NOMO-1 (cell line): ENCODE results near the gene SULT4A1.

Source experiments
- DNase-seq, 2 experiments: peaks; one replicate each; lab custom pipeline; 2025; ENCODE audit not compliant: unreplicated experiment in 2 of 2; lab: John Stamatoyannopoulos, UW

The SULT4A1 gene

DNA sequence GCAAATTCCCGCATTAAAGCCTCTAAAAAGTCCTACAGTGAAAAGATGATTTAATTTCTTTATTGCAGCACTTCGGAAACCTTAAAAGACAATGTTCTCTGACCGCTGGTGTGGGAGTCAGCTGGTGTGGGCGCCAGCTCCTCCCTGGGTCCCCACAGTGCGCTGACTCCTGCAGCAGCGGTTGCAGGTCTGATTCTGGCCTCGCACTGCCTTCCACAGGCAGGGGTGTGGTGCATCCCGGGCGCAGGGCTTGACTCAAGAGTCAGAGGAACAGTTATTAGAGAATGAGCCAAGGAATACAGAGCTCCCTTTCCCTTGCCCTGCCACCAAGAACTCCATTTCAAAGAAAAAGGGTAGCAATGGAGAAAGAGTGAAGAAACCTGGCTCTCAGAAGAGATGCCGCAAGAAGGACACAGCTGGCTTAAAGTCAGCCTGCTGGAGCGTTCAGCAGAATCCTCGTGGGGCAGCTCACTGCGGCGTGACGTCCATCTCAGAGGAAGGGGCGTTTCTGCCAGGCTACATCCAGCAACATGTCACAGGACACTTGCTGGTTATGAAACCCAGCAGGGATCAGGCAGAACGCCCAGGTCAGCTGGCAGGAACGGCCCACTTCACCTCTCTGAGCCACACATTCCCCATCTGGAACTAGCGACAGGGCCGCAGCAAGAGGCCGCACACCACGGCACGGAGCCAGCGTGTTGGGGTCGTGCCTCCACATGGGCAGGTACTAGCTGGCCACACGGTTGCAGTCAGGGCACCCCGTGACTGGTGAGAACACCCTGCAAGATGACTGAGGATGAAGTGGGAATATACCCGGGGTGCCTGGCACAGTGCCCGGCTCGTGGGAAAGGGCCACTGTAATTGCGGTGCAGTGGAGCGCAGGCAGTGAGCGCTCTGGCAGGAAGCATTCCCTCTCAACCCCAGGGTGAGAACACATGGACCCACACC, 32.1 kb downstream of the SULT4A1 start:
- no peak for DNase-seq

DNA sequence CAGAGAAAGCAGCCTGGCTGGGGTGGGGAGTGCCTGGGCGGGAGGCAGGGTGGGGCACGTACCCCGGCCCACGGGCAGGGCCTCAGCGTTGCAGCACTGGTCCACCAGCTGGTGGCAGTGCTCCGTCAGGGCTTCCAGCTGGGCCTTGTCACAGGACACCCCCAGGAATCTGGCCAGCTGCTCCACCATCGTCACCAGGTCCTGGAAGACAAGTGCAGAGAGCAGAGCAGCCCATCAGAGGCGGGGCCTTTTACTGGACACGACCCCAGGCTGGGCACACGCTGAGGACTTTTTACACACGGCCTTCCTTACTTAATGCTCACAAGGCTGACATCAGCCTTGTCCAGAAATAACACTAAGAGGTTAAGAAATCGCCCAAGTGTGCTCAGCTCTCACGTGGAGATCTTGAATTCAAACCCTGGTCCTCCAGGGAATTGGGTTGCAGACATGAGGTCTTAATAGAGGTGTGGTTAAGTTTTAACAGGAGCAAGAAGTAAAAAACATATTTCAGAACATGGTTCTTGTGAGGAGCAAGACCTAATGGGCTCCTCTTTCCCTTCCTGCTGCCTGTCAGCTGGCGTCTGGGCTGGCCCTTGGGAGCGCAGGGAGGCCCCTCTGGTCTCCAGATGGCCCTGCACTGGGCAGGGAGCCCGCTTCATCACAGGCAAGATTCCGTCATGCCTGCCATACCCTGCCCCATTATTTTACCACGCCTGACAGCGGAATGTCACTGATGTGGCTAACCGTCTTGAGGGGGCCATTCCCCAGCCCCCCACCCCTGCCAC, 33.1 kb downstream of the SULT4A1 start:
- no peak for DNase-seq

GRCh38 chr22:43828725-43828997, 33.7 kb downstream of the SULT4A1 start:
- DNase-seq: no peak

DNA sequence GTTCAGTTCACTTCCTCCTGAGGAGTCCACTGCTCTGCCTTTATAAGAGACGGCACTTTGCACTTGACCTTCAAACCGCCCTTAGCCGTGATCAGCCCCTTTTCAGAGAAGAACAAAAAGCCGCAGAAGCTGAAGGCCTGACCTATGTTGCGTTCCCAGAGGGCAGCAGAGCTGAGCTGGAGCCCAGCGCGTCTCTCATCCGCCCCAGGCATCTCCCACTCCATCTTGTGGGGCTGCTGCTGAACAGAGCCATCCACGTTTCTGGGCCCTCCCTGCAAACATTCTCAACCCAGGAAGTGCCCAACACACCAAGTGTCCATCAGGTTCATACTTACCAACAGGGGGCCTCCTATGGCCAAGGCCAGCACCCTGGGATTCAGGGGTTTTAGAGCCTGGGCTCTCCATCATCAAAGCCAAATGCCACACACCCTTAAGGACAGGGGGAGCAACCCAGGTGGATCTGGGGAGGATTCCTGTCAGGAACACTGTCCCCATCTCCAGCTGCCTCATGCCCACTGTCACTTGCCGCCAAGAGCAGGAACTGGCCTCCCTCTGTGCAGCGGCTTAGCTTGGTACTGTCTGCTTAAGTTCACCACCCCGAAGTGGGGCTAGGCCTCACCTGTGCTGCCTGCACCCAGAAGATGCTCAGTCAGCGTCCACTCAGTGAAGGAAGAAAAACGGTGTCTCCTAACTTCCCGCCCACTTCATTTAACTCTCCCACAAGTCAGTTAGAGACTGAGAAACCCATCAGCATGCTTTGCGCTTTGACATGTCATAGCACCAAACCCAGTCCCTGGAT, 34.2 kb downstream of the SULT4A1 start:
- DNase-seq: no peak

GRCh38 chr22:43827003-43827735, 35.1 kb downstream of the SULT4A1 start:
- no peak for DNase-seq

DNA sequence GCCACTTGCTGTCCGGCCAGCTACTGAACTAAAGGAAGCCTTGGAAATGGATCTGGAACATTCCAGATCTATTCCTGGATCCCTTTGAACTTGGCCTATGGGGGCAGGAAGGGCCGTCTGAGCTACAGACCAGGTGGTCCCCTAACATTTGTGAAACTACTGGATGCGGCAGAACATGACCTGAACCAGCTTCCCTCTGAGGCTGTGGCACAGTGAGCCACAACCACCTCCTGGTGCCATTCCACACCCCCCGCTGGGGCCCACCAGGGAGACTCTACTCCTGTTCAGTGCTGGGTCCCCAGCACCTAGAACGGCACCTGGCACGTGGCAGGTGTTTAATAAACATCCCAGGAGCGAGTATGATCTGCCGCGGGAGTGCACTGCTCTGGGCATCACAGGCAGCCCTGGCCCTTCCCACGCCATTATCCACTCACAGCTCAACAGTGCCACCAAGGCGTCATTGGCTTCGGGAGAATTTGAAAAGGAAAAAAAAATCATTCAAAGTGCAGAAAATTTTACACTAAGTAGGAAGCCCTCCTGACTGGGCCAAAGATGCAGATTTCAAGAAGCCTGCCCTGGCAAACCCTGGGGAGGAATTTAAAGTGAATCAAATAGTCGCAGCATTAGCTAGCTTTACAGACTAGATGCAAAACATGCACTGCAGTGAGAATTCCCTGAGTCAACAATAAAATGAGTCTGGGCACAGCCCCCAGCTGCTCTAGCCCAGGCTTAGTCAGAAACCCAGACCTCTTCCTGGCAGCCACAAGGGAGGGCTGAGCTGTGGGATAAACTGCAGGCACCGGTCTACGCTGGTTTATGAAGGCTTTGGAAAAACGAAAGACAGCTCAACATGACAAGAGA, 35.9 kb downstream of the SULT4A1 start:
- DNase-seq: no peak

DNA sequence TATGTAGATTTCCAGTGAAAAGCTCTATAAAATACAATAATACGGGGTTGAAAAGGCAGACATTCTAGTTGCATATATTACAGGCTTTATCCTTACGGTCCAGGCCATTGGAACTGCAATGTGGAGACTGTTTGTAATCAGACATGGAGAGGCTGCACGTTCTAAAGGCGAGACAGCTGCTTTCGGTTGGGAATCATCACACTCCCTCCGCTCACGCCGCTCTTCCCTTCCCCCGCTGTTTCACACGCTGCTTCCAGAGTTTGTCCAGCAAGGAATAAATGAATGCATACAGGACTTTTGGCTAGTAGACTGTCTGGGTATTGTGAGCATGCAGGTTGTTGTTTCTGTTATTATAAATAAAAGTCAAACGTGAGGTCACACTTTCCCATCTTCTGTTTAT, 36.7 kb downstream of the SULT4A1 start:
- no peak for DNase-seq

GRCh38 chr22:43824724-43825420, 37.4 kb downstream of the SULT4A1 start:
- DNase-seq: no peak

GRCh38 chr22:43823911-43824665, 38.2 kb downstream of the SULT4A1 start:
- DNase-seq: no peak

DNA sequence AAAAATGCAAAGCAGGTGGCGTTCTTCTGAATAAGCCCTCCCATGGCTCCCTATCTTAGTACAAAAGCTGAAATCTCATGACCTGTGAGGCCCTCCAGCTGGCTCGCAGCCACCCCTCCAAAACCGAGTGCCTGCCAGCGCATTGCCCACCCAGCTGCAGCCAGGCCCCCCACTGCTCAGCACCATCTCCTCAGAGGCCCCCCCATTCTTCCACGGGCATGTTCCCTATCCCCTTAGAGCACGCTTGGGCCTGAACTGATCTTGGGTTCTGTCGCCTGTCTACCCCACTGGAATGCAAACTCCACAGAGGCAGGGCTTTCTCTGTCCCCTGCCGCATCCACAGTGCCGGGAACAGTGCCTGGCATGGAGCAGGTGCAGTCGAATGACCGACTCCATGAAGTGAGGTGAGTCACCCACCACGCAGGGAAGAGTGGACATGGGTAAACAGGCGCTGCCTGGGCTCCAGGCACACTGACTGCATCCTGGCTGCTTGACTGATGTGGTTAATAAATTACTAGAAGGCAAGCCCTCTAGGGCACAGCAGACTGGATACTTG, 38.9 kb downstream of the SULT4A1 start:
- DNase-seq: no peak

DNA sequence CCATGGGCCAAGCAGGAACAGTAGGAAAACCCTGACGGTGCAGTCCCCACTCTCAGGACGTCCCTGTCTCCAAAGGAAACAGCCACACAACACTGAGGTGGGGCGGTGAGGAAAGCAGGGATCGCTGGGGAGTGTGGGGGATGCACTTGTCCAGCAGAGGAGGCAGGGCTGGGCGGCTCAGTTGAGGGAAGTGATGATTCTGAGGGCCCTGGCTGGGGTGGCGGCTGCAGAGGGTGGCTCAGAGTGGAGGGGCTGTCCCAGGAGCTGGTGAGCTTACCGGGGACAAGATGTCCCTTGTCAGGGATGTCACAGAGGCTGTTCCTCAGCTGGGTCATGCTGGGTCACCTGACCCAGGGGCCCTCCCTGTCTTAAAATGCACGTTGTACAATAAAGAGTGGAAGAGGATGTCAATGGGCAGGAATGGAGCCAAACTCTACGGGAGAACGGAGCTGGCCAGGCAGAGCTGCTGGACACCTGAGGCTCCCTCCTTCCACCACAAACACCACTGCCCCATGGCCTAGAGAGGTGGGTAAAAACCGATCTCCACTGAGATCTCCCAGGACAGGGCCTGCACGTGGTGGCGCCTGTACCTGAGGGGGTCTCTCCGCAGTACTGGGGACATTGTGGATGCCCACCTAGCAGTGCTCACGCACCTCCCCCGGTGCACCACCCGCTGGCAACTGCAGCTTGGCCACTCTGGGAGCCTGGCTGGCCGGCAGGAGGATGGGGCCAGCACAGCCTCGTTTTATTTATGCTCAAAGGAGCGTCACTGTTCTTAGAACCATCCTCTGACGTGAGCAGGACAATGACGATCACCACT, 40.5 kb downstream of the SULT4A1 start:
- DNase-seq: no peak

GRCh38 chr22:43820651-43821305, 41.5 kb downstream of the SULT4A1 start:
- DNase-seq: no peak

DNA sequence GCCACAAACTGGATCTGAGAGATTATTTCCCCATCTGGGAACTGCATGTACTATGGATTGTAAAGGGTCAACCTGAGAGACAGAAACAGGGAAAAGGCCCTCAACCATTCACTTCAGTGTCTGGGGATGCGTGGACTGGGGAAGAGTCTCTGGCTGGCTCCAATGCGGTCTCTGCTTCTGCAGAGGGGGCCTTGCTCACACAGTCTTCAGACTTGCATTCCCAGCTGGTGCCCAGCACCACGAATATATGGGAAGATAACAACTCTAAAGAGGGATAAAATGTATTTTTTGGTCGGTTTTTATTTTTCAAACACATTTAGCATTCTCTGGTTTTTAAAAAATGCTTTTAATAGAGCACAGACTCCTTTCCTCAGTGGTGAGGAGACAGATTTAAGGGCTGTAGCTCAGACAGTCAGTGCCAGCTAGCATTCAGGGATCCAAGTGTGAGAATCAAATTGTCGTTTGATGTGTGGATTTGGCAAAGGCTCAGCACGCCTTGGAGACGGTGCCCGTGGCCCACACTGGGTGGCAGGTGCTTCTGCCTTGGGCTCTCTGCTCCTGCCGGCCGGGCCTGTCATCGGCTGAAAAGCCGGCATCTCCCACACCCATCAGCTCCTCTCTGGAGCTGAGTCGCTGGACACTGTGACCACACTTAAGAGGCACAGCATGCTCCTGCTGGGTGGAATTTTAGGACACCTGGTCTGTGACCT, 42.2 kb downstream of the SULT4A1 start:
- DNase-seq: no peak

DNA sequence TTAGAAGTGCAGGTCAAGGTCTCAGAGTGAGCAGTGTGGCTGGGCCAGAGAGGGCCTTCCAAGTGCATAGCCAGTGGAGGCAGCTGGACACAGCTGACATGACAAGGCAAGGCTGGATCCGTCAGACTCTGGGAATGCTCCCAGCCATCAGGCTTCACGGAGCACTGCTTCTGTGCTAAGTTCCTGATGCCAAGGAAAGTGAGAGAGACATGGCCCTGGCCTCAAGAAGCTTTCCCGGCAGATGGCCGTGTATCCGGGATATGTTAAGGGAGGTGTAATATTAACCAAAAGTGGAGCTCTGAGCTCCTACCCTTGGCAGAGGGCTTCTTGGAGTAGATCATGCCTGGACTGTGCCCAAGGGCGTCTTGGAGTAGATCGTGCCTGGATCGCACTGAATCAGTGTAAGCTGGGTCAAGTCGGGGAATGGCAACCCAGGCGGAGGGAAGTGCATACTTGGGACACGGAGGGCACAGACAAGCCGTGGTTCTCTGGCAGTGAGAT, 42.8 kb downstream of the SULT4A1 start:
- DNase-seq: no peak

- no peak for DNase-seq
These were observed 43.3 kb downstream of the SULT4A1 start for GRCh38 chr22:43818981-43819380.

GRCh38 chr22:43817402-43817801, 44.9 kb downstream of the SULT4A1 start:
- DNase-seq: no peak
